ENCODE results near the gene RAP2A. TPM values are rescaled to one million over a fixed set of nuclear protein-coding genes. Genes with fewer than 3 reads are reported as not detected.

Gene RAP2A
- total and polyA plus RNA-seq, 9 of the 15 experiments (the other 6 are each of a cell fraction or from before 2014, with no cell fraction given): 1.8 to 11.7 (median 5.6) TPM

- in situ Hi-C loops (cut with MboI) (no loop called here), intact Hi-C loops (cut with micrococcal nuclease) (no loop called here)
- H3K9me1 ChIP-seq (ENCODE audit: control insufficient read depth, insufficient read depth, low read length): no peaks in the 10 kb centered on the region
- no peak overlapping the region for H3K27ac ChIP-seq (ENCODE audit: extremely low read depth, low read depth, low read length)
- no peaks in the 10 kb centered on the region for H3K9me3 ChIP-seq (replicated peaks; ENCODE audit: control insufficient read depth, insufficient read depth, low read depth, low read length)
- no peak overlapping the region for H3K4me2 ChIP-seq (ENCODE audit: insufficient read depth, low read length)
- no peaks in the 10 kb centered on the region for H3K27me3 ChIP-seq (ENCODE audit: control insufficient read depth in 2 of 2, insufficient read depth in 2 of 2, low read length in 2 of 2)
- DNase-seq (ENCODE audit: extremely low read depth in 1 of 4, low spot score in 3 of 4) (no peak), FAIRE-seq (no peak), ATAC-seq (peak; percentile 42; the same call in 1 of the 3 replicates)
- H3K36me3 ChIP-seq (ENCODE audit: control insufficient read depth, insufficient read depth, low read length): no peaks in the 10 kb centered on the region
- ChIA-PET POLR2A (interaction anchor here (0.9 kb wide), 1 partner anchor 9 kb away, joined by 3 read pairs; no protein-coding TSS in a partner anchor), CTCF (ENCODE audit: low intra/inter-chr PET ratio) (no interaction called here)
- no peak overlapping the region for H3K9ac ChIP-seq (ENCODE audit: insufficient read depth in 1 of 2, low read depth in 2 of 2, low read length in 2 of 2)
- H3K4me3 ChIP-seq: no peak overlapping the region
- no peaks in the 10 kb centered on the region for H3K79me2 ChIP-seq (ENCODE audit: control insufficient read depth, insufficient read depth, low read length)
- H3K4me1 ChIP-seq (replicated peaks in 1 of 2; ENCODE audit: control insufficient read depth in 2 of 2, insufficient read depth in 2 of 2, low read length in 2 of 2): peaks cover 0 to 9% of the 10 kb centered on the region in 2 experiments; a peak in 2 of 5 replicates
- BruUV-seq (replicated peaks): no TSS peak
- no peak overlapping the region for H2AFZ ChIP-seq (ENCODE audit: low read depth, low read length)
- 8% methylated on average over 2 of the region's 2 CpGs for WGBS (ENCODE audit: insufficient coverage, low coverage, missing lambda C conversion rate)
- H4K20me1 ChIP-seq (replicated peaks; ENCODE audit: control insufficient read depth, insufficient read depth, low read length): no peaks in the 10 kb centered on the region
- TF ChIP-seq CBFA2T2 (conservative IDR thresholded peaks at IDR 0.05) (0 out of 2 replicates have a peak, but pooled peaks have one; percentile 4), HOMEZ (CRISPR knock-in tag; IDR thresholded peaks at IDR 0.05) (no peak), ZFP30 (CRISPR knock-in tag; IDR thresholded peaks at IDR 0.05; ENCODE audit: borderline replicate concordance) (no peak), SIX5 (IDR thresholded peaks at IDR 0.05; ENCODE audit: borderline replicate concordance in 1 of 2, insufficient read depth in 1 of 2, low read depth in 1 of 2, low read length in 2 of 2) (no peak), NCOR1 (IDR thresholded peaks at IDR 0.05) (no peak), TFAM (CRISPR knock-in tag; conservative IDR thresholded peaks at IDR 0.05) (no peak), TRIM24 (IDR thresholded peaks at IDR 0.05) (peak in 1 of 2 experiments; percentile 43; a peak in 1 of 4 replicates), DACH1 (IDR thresholded peaks at IDR 0.05; ENCODE audit: partially characterized antibody) (no peak), ARID3A (IDR thresholded peaks at IDR 0.05; ENCODE audit: borderline replicate concordance, low read depth, low read length) (no peak), AFF1 (IDR thresholded peaks at IDR 0.05; ENCODE audit: low read depth in 1 of 2, partially characterized antibody in 2 of 2) (no peak), CCNT2 (IDR thresholded peaks at IDR 0.05; ENCODE audit: borderline replicate concordance, extremely low read depth, insufficient read length, low read depth, low read length) (no peak), KDM1A (IDR thresholded peaks at IDR 0.05) (peak; percentile 34 to 56; a peak in 2 of 4 replicates), ZNF165 (CRISPR knock-in tag; IDR thresholded peaks at IDR 0.05; ENCODE audit: borderline replicate concordance) (no peak)
Measured at GRCh38 chr13:97425590-97425989, 8.4 kb upstream of the RAP2A start.
